ENCODE data around the gene AVPR1B. TPM values are rescaled to one million over a fixed set of nuclear protein-coding genes. Genes with fewer than 3 reads are reported as not detected.

Gene AVPR1B
- total RNA-seq, 1 experiment from 2014 or later = not detected

GRCh38 chr1:206131037-206131436, 13.8 kb upstream of the AVPR1B start:
- Histone ChIP-seq H3K9me3 (no peaks in the 10 kb centered on the region), H3K4me1 (no peaks in the 10 kb centered on the region), H3K4me3 (ENCODE audit: low read depth, low read length) (no peak overlapping the region), H3K36me3 (ENCODE audit: control insufficient read depth, insufficient read depth, low read length) (no peaks in the 10 kb centered on the region), H3K27me3 (replicated peaks; ENCODE audit: control insufficient read depth, insufficient read depth, low read length) (no peaks in the 10 kb centered on the region; the same call in 1 of the 2 replicates)
- intact Hi-C loops (cut with micrococcal nuclease; ENCODE audit: unreplicated experiment) = no loop called here
- H3K27ac Mint-ChIP-seq (ENCODE audit: unreplicated experiment) = no peak overlapping the region
- POLR2A ChIA-PET = no interaction called here
- BruUV-seq (replicated peaks) = no TSS peak
- H3K9me3 Mint-ChIP-seq (ENCODE audit: unreplicated experiment) = no peaks in the 10 kb centered on the region
- H3K27me3 Mint-ChIP-seq (ENCODE audit: insufficient read depth, unreplicated experiment) = peaks cover 9% of the 10 kb centered on the region
- H3K36me3 Mint-ChIP-seq (ENCODE audit: insufficient read depth, unreplicated experiment) = no peaks in the 10 kb centered on the region
- no peak overlapping the region for H3K4me3 Mint-ChIP-seq (ENCODE audit: unreplicated experiment)
- DNase-seq = no peak
- CTCF ChIA-PET = no interaction called here
- no peaks in the 10 kb centered on the region for H3K4me1 Mint-ChIP-seq (ENCODE audit: low read depth, unreplicated experiment)
- TF ChIP-seq CTCF (IDR thresholded peaks at IDR 0.05; ENCODE audit: insufficient read depth in 1 of 2, low read depth in 1 of 2, low read length in 1 of 2, severe bottlenecking in 1 of 2, unreplicated experiment in 1 of 2) = no peak

- no peak overlapping the region for H3K4me3 Mint-ChIP-seq (ENCODE audit: unreplicated experiment)
- no peaks in the 10 kb centered on the region for H3K9me3 Mint-ChIP-seq (ENCODE audit: unreplicated experiment)
- no peaks in the 10 kb centered on the region; the same call in 1 of the 2 replicates for H3K27me3 ChIP-seq (replicated peaks; ENCODE audit: control insufficient read depth, insufficient read depth, low read length)
- ChIA-PET CTCF (no interaction called here), POLR2A (no interaction called here)
- no peaks in the 10 kb centered on the region for H3K4me1 ChIP-seq
- no peaks in the 10 kb centered on the region for H3K36me3 Mint-ChIP-seq (ENCODE audit: insufficient read depth, unreplicated experiment)
- H3K36me3 ChIP-seq (ENCODE audit: control insufficient read depth, insufficient read depth, low read length) = no peaks in the 10 kb centered on the region
- no peaks in the 10 kb centered on the region for H3K9me3 ChIP-seq
- H3K4me3 ChIP-seq (ENCODE audit: low read depth, low read length) = no peak overlapping the region
- DNase-seq = no peak
- H3K4me1 Mint-ChIP-seq (ENCODE audit: low read depth, unreplicated experiment) = no peaks in the 10 kb centered on the region
- peaks cover 22% of the 10 kb centered on the region for H3K27me3 Mint-ChIP-seq (ENCODE audit: insufficient read depth, unreplicated experiment)
- no peak for TF ChIP-seq CTCF (IDR thresholded peaks at IDR 0.05; ENCODE audit: insufficient read depth in 1 of 2, low read depth in 1 of 2, low read length in 1 of 2, severe bottlenecking in 1 of 2, unreplicated experiment in 1 of 2)
- intact Hi-C loops (cut with micrococcal nuclease; ENCODE audit: unreplicated experiment) = no loop called here
- H3K27ac Mint-ChIP-seq (ENCODE audit: unreplicated experiment) = no peak overlapping the region
- BruUV-seq (replicated peaks) = no TSS peak
These were observed 11.0 kb upstream of the AVPR1B start for GRCh38 chr1:206128196-206128595.

GRCh38 chr1:206127336-206127735, 10.1 kb upstream of the AVPR1B start:
- H3K4me3 ChIP-seq (ENCODE audit: low read depth, low read length) = no peak overlapping the region

More at GRCh38 chr1:206127336-206127735, 10.1 kb upstream of the AVPR1B start:
- Mint-ChIP-seq H3K36me3 (ENCODE audit: insufficient read depth, unreplicated experiment) (no peaks in the 10 kb centered on the region), H3K27me3 (ENCODE audit: insufficient read depth, unreplicated experiment) (peaks cover 22% of the 10 kb centered on the region), H3K4me3 (ENCODE audit: unreplicated experiment) (no peak overlapping the region), H3K4me1 (ENCODE audit: low read depth, unreplicated experiment) (no peaks in the 10 kb centered on the region), H3K9me3 (ENCODE audit: unreplicated experiment) (no peaks in the 10 kb centered on the region), H3K27ac (ENCODE audit: unreplicated experiment) (no peak overlapping the region)
- ChIA-PET POLR2A (no interaction called here), CTCF (no interaction called here)
- H3K36me3 ChIP-seq (ENCODE audit: control insufficient read depth, insufficient read depth, low read length) = no peaks in the 10 kb centered on the region
- BruUV-seq (replicated peaks) = no TSS peak
- intact Hi-C loops (cut with micrococcal nuclease; ENCODE audit: unreplicated experiment) = no loop called here
- no peaks in the 10 kb centered on the region; the same call in 1 of the 2 replicates for H3K27me3 ChIP-seq (replicated peaks; ENCODE audit: control insufficient read depth, insufficient read depth, low read length)
- DNase-seq = no peak
- H3K4me1 ChIP-seq = no peaks in the 10 kb centered on the region
- TF ChIP-seq CTCF (IDR thresholded peaks at IDR 0.05; ENCODE audit: insufficient read depth in 1 of 2, low read depth in 1 of 2, low read length in 1 of 2, severe bottlenecking in 1 of 2, unreplicated experiment in 1 of 2) = no peak
- no peaks in the 10 kb centered on the region for H3K9me3 ChIP-seq

All from Caco-2 (cell line).